Measurements from ENCODE around the gene MEP1B. TPM values are rescaled to one million over a fixed set of nuclear protein-coding genes. Genes with fewer than 3 reads are reported as not detected.
"Not testable (repeated sequence)": the region's sequence is repeated elsewhere in the genome, so short reads cannot be mapped to it uniquely, and the experiment has no call there.

MEP1B gene
- total RNA-seq, 1 experiment from 2014 or later, result not detected

- CTCF ChIA-PET, result no interaction called here
- no peaks in the 10 kb centered on the region for H3K36me3 Mint-ChIP-seq (ENCODE audit: insufficient read depth, unreplicated experiment)
- no peak overlapping the region for H3K27ac Mint-ChIP-seq (ENCODE audit: unreplicated experiment)
- H3K4me1 Mint-ChIP-seq (ENCODE audit: low read depth, unreplicated experiment), result no peaks in the 10 kb centered on the region
- intact Hi-C loops (cut with micrococcal nuclease; ENCODE audit: unreplicated experiment), result no loop called here
- H3K9me3 Mint-ChIP-seq (ENCODE audit: low read depth, unreplicated experiment), result no peaks in the 10 kb centered on the region
- no peak for DNase-seq
- no peaks in the 10 kb centered on the region for H3K27me3 Mint-ChIP-seq (ENCODE audit: unreplicated experiment)
- BruUV-seq (replicated peaks), result no TSS peak
- no peak overlapping the region for H3K4me3 Mint-ChIP-seq (ENCODE audit: low read depth, unreplicated experiment)
- TF ChIP-seq CTCF (IDR thresholded peaks at IDR 0.05; ENCODE audit: unreplicated experiment), result no peak
These were observed 21.7 kb upstream of the MEP1B start for GRCh38 chr18:32167980-32168730.

GRCh38 chr18:32173654-32174053 is 16.2 kb upstream of the MEP1B start:
- Mint-ChIP-seq H3K9me3 (ENCODE audit: low read depth, unreplicated experiment) (no peaks in the 10 kb centered on the region), H3K27me3 (ENCODE audit: unreplicated experiment) (no peaks in the 10 kb centered on the region), H3K27ac (ENCODE audit: unreplicated experiment) (no peak overlapping the region), H3K36me3 (ENCODE audit: insufficient read depth, unreplicated experiment) (no peaks in the 10 kb centered on the region), H3K4me3 (ENCODE audit: low read depth, unreplicated experiment) (no peak overlapping the region), H3K4me1 (ENCODE audit: low read depth, unreplicated experiment) (no peaks in the 10 kb centered on the region)
- DNase-seq, result no peak
- no TSS peak for BruUV-seq (replicated peaks)
- CTCF ChIA-PET, result no interaction called here
- intact Hi-C loops (cut with micrococcal nuclease; ENCODE audit: unreplicated experiment), result no loop called here
- no peak for TF ChIP-seq CTCF (IDR thresholded peaks at IDR 0.05; ENCODE audit: unreplicated experiment)

GRCh38 chr18:32174719-32175118 is 15.1 kb upstream of the MEP1B start:
- intact Hi-C loops (cut with micrococcal nuclease; ENCODE audit: unreplicated experiment), result no loop called here
- no TSS peak for BruUV-seq (replicated peaks)
- H3K27ac Mint-ChIP-seq (ENCODE audit: unreplicated experiment), result no peak overlapping the region
- CTCF ChIA-PET, result no interaction called here
- H3K9me3 Mint-ChIP-seq (ENCODE audit: low read depth, unreplicated experiment), result no peaks in the 10 kb centered on the region
- no peaks in the 10 kb centered on the region for H3K36me3 Mint-ChIP-seq (ENCODE audit: insufficient read depth, unreplicated experiment)
- no peaks in the 10 kb centered on the region for H3K27me3 Mint-ChIP-seq (ENCODE audit: unreplicated experiment)
- no peak for TF ChIP-seq CTCF (IDR thresholded peaks at IDR 0.05; ENCODE audit: unreplicated experiment)
- no peak for DNase-seq
- H3K4me1 Mint-ChIP-seq (ENCODE audit: low read depth, unreplicated experiment), result no peaks in the 10 kb centered on the region
- H3K4me3 Mint-ChIP-seq (ENCODE audit: low read depth, unreplicated experiment), result no peak overlapping the region

- H3K36me3 Mint-ChIP-seq (ENCODE audit: insufficient read depth, unreplicated experiment), result no peaks in the 10 kb centered on the region
- no peaks in the 10 kb centered on the region for H3K4me1 Mint-ChIP-seq (ENCODE audit: low read depth, unreplicated experiment)
- intact Hi-C loops (cut with micrococcal nuclease; ENCODE audit: unreplicated experiment), result no loop called here
- CTCF ChIA-PET, result no interaction called here
- no peak overlapping the region for H3K4me3 Mint-ChIP-seq (ENCODE audit: low read depth, unreplicated experiment)
- no peak for DNase-seq
- H3K9me3 Mint-ChIP-seq (ENCODE audit: low read depth, unreplicated experiment), result no peaks in the 10 kb centered on the region
- H3K27ac Mint-ChIP-seq (ENCODE audit: unreplicated experiment), result no peak overlapping the region
- BruUV-seq (replicated peaks), result no TSS peak
- no peak for TF ChIP-seq CTCF (IDR thresholded peaks at IDR 0.05; ENCODE audit: unreplicated experiment)
- H3K27me3 Mint-ChIP-seq (ENCODE audit: unreplicated experiment), result no peaks in the 10 kb centered on the region
These were observed 14.6 kb upstream of the MEP1B start for GRCh38 chr18:32175265-32175664.

GRCh38 chr18:32176745-32177144 is 13.1 kb upstream of the MEP1B start:
- DNase-seq; H3K9me3 Mint-ChIP-seq (ENCODE audit: low read depth, unreplicated experiment); CTCF ChIA-PET; BruUV-seq (replicated peaks); intact Hi-C loops (cut with micrococcal nuclease; ENCODE audit: unreplicated experiment); H3K27me3 Mint-ChIP-seq (ENCODE audit: unreplicated experiment); H3K4me3 Mint-ChIP-seq (ENCODE audit: low read depth, unreplicated experiment); H3K27ac Mint-ChIP-seq (ENCODE audit: unreplicated experiment); H3K36me3 Mint-ChIP-seq (ENCODE audit: insufficient read depth, unreplicated experiment); H3K4me1 Mint-ChIP-seq (ENCODE audit: low read depth, unreplicated experiment): not testable (repeated sequence)
